ENCODE measurements around the gene ENTPD6. TPM values are rescaled to one million over a fixed set of nuclear protein-coding genes. Genes with fewer than 3 reads are reported as not detected.

The ENTPD6 gene
- total RNA-seq, 1 experiment from 2014 or later, result 122 TPM

DNA sequence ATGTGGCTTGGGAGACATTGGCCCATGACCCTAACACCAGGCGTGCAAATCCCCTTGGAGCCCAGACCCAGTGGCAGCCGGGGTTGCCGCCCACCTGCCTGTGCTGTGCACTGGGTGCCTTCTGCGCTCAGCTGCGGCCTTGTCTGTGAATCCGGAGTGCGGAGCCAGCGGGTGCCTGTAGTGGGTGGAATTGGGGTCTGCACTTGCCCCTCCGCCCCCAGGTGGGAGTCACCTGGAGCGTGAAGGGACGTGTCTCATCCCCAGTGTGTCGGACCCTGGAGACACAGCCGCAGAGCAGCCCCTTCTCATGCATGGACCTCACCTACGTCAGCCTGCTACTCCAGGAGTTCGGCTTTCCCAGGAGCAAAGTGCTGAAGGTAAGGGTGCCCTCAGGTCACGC, 29.4 kb downstream of the ENTPD6 start:
- H3K4me3 ChIP-seq (ENCODE audit: low read length), result no peak overlapping the region
- TF ChIP-seq EZH2 (IDR thresholded peaks at IDR 0.05; ENCODE audit: low read length, unreplicated experiment), result no peak
- TF ChIP-seq EZH2phosphoT487 (IDR thresholded peaks at IDR 0.05; ENCODE audit: borderline replicate concordance, low read length), result no peak
- TF ChIP-seq, protein P1, sequence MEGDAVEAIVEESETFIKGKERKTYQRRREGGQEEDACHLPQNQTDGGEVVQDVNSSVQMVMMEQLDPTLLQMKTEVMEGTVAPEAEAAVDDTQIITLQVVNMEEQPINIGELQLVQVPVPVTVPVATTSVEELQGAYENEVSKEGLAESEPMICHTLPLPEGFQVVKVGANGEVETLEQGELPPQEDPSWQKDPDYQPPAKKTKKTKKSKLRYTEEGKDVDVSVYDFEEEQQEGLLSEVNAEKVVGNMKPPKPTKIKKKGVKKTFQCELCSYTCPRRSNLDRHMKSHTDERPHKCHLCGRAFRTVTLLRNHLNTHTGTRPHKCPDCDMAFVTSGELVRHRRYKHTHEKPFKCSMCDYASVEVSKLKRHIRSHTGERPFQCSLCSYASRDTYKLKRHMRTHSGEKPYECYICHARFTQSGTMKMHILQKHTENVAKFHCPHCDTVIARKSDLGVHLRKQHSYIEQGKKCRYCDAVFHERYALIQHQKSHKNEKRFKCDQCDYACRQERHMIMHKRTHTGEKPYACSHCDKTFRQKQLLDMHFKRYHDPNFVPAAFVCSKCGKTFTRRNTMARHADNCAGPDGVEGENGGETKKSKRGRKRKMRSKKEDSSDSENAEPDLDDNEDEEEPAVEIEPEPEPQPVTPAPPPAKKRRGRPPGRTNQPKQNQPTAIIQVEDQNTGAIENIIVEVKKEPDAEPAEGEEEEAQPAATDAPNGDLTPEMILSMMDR (conservative IDR thresholded peaks at IDR 0.05; ENCODE audit: low read depth, low read length), result no peak
- H3K27me3 ChIP-seq (ENCODE audit: low read length), result no peaks in the 10 kb centered on the region
- no peaks in the 10 kb centered on the region for H3K9me2 ChIP-seq (replicated peaks; ENCODE audit: low read length)
- ChIA-PET CTCF (no interaction called here), POLR2A (ENCODE audit: unreplicated experiment) (interaction anchor here (0.8 kb wide), 1 partner anchor 8 kb away, joined by 4 read pairs; no protein-coding TSS in a partner anchor)
- 0 out of 2 replicates have a peak, but pooled peaks cover 7% of the 10 kb centered on the region for H3K79me2 ChIP-seq (ENCODE audit: low read length)
- H3K9ac ChIP-seq (ENCODE audit: low read length), result no peak overlapping the region
- no peaks in the 10 kb centered on the region for H3F3A ChIP-seq (ENCODE audit: low read length, unreplicated experiment)
- BruUV-seq (replicated peaks), result no TSS peak
- H3K4me1 ChIP-seq (ENCODE audit: insufficient read depth, low read length), result peaks cover 38% of the 10 kb centered on the region
- intact Hi-C loops (cut with micrococcal nuclease), result no loop called here
- no peaks in the 10 kb centered on the region for H4K20me1 ChIP-seq (ENCODE audit: low read length)
- no peak overlapping the region for H3K27ac ChIP-seq (ENCODE audit: low read length)
- no peaks in the 10 kb centered on the region for H3K9me3 ChIP-seq (ENCODE audit: low read length)
- no peak for ATAC-seq
- H3K4me2 ChIP-seq (ENCODE audit: low read length), result no peak overlapping the region
- H3K36me3 ChIP-seq (ENCODE audit: low read depth, low read length), result peaks cover 19% of the 10 kb centered on the region; the same call in 1 of the 2 replicates
- no peak for DNase-seq
- H2AFZ ChIP-seq (ENCODE audit: low read length), result no peak overlapping the region

DNA sequence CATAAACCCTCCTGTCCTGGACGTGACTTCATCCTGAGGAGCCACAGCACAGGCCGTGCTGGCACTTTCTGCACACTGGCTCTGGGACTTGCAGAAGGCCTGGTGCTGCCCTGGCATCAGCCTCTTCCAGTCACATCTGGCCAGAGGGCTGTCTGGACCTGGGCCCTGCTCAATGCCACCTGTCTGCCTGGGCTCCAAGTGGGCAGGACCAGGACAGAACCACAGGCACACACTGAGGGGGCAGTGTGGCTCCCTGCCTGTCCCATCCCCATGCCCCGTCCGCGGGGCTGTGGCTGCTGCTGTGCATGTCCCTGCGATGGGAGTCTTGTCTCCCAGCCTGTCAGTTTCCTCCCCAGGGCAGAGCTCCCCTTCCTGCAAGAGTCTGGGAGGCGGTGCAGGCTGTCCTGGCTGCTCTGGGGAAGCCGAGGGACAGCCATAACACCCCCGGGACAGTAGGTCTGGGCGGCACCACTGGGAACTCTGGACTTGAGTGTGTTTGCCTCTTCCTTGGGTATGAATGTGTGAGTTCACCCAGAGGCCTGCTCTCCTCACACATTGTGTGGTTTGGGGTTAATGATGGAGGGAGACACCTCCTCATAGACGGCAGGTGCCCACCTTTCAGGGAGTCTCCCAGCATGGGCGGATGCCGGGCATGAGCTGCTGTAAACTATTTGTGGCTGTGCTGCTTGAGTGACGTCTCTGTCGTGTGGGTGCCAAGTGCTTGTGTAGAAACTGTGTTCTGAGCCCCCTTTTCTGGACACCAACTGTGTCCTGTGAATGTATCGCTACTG, 30.3 kb downstream of the ENTPD6 start:
- Histone ChIP-seq H3K4me2 (ENCODE audit: low read length) (no peak overlapping the region), H3K4me3 (ENCODE audit: low read length) (no peak overlapping the region), H3K9ac (ENCODE audit: low read length) (no peak overlapping the region), H3F3A (ENCODE audit: low read length, unreplicated experiment) (no peaks in the 10 kb centered on the region), H3K4me1 (ENCODE audit: insufficient read depth, low read length) (peaks cover 38% of the 10 kb centered on the region), H3K9me2 (replicated peaks; ENCODE audit: low read length) (no peaks in the 10 kb centered on the region), H3K36me3 (ENCODE audit: low read depth, low read length) (peaks cover 15% of the 10 kb centered on the region; the same call in 1 of the 2 replicates), H3K27me3 (ENCODE audit: low read length) (no peaks in the 10 kb centered on the region), H3K9me3 (ENCODE audit: low read length) (no peaks in the 10 kb centered on the region), H4K20me1 (ENCODE audit: low read length) (no peaks in the 10 kb centered on the region), H2AFZ (ENCODE audit: low read length) (no peak overlapping the region), H3K79me2 (ENCODE audit: low read length) (0 out of 2 replicates have a peak, but pooled peaks cover 7% of the 10 kb centered on the region), H3K27ac (ENCODE audit: low read length) (no peak overlapping the region)
- POLR2A ChIA-PET (ENCODE audit: unreplicated experiment), result no interaction called here
- CTCF ChIA-PET, result no interaction called here
- BruUV-seq (replicated peaks), result no TSS peak
- DNase-seq (no peak), ATAC-seq (no peak)
- intact Hi-C loops (cut with micrococcal nuclease), result no loop called here
- TF ChIP-seq EZH2phosphoT487 (IDR thresholded peaks at IDR 0.05; ENCODE audit: borderline replicate concordance, low read length) (no peak), EZH2 (IDR thresholded peaks at IDR 0.05; ENCODE audit: low read length, unreplicated experiment) (no peak)
- TF ChIP-seq, protein P1 (conservative IDR thresholded peaks at IDR 0.05; ENCODE audit: low read depth, low read length), result no peak
